Frontal cortex (tissue), 4 donors: ENCODE data around the gene SLPI. TPM values are rescaled to one million over a fixed set of nuclear protein-coding genes. Genes with fewer than 3 reads are reported as not detected.
A peak's percentile ranks its signal among the peaks of the same experiment; 100 is the strongest.

Experiments
- DNase-seq, 2 donors: peaks; one replicate each; pipeline ENCODE4 v3.0.0; 2012; ENCODE audit warnings: low spot score in 2 of 2
- FAIRE-seq: peaks from 2 replicates; lab custom pipeline; 2012; peaks lifted over from hg19 to GRCh38; lab: Jason Lieb, UNC
- total RNA-seq: library from RNA; depleted of rRNA; stranded (reverse); fragments of >200 nt; gene quantifications from one replicate; pipeline ENCODE4 v1.2.3, GENCODE V29; 2014
- donor health status: control.
- donor health status: control.
- donor health status: control.

Gene SLPI
- total RNA-seq = 0.41 TPM

GRCh38 chr20:45254383-45255262, at the start of gene SLPI:
SLPI (minus strand) TSS chr20:45254564; CDS start chr20:45254543, 21 bp downstream.
- DNase-seq (no peak), FAIRE-seq (no peak)

- DNase-seq (no peak), FAIRE-seq (no peak)
Measured at GRCh38 chr20:45303586-45304463, 49.5 kb upstream of the SLPI start.

- DNase-seq (no peak), FAIRE-seq (no peak)
Measured at GRCh38 chr20:45301824-45302271, 47.5 kb upstream of the SLPI start.

DNA sequence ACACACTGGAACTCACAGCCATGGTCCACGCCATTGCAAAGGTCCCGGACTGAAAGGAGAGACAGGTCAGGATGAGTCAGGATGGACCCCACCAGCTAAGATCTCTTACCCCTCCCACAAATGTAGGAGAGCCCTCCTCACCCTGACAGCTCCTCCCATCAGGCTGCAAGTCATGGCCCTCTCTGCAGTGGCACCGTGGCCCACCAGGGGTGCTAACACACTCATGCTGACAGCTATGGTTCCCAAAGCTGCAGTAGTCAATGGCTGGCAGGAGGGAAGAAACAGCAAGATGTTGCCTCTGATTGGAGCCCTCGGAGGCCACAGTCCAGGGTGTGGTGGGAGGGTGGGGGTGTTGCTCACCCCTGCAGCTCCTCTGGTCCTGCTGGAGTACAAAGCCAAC, 46.6 kb upstream of the SLPI start:
- DNase-seq (peak in 1 of 2 donors; percentile 4), FAIRE-seq (no peak)

GRCh38 chr20:45299786-45300185, 45.4 kb upstream of the SLPI start:
- DNase-seq = no peak
- FAIRE-seq = no peak

- no peak for FAIRE-seq
Measured at GRCh38 chr20:45297786-45298497, 43.6 kb upstream of the SLPI start.

GRCh38 chr20:45294659-45295058, 40.3 kb upstream of the SLPI start:
- FAIRE-seq = no peak

More at GRCh38 chr20:45297786-45298497, 43.6 kb upstream of the SLPI start:
- peak in 1 of 2 donors; percentile 6 for DNase-seq

DNA sequence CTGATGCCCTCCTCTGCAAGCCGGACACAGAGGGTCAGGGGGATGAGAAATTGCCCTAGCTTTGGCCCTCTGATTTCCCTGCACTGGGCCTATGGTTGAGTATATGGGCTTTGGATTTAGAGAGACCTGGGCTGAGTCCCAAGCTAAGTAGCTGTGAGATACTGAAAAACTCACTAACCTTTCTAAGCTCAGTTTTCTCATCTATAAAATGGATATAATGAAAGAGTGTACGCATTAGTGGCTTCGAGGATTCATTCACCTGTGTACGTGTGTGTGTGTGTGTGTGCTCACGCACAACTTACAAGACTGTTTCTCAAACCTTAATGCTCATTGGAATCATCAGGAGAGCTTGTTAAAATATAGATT, 39.6 kb upstream of the SLPI start:
- FAIRE-seq (no peak), DNase-seq (no peak)

More at GRCh38 chr20:45294659-45295058, 40.3 kb upstream of the SLPI start:
- DNase-seq = no peak

DNA sequence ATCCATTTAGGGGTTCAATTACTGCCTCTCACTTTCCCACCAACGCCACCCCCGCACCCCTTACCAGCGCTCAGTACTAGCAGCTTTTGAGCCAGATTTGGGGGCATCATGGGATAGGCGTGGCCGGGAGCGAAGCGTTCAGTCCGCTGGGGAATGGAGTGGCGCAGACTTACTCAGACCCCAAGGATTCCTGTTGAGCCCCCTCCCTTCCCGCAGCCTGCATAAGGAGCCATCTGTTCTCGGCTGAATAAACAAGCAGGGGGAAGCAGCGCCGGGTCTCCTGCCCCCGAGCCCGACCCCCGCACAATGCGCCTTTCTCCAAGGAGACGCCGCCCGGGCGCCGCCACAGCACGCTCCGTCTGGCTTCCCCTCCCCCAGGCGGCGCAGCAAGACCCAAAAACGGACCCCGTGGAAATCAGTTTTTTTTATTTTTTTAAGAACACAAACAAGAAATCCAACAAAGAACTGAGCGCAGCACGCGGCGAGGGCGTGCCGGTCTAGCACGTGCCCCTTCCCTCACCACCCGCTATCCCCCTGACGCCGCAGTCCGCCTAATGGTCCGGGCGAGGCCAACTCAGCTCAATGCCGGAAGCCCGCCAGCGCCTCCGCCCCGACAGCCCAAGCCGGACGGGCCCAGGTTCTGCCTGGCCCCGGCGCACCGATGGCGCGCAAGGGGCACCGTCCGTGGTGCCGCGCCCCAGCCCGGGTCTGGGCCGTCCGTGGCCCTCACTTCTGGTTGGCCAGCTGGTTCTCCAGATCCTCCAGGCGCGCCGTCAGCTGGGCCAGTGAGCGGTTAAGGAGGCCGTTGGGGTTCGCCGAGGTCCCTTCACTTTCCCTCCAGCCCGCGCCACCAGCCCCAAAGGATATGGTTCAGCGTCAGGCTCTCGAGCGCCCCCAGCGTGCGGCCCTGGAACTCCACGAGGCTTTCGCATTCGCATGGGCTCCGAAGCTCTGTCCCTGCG, 39.0 kb upstream of the SLPI start:
- DNase-seq (peak; percentile 78 to 82), FAIRE-seq (no peak)

- peak in 1 of 2 donors; percentile 18 for DNase-seq
- no peak for FAIRE-seq
Measured at GRCh38 chr20:45292343-45292742, 38.0 kb upstream of the SLPI start.

DNA sequence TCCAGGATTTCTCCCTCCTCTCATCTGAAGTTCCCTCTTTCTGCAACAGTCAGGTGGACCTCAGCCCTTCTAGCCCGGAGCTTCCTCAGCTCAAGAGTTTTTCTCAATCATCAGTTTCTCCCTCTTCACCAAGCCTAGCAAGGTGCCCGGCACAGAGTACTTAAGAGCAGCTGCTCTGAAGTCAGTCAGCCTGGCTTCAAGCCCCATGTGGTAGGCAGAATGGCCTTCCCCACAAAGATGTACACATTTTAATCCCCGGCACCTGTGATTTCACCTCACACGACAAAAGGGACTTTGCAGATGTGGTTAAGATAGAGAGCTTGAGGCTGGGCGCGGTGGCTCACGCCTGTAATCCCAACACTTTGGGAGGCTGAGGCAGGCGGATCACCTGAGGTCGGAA, 37.2 kb upstream of the SLPI start:
- FAIRE-seq = no peak

DNA sequence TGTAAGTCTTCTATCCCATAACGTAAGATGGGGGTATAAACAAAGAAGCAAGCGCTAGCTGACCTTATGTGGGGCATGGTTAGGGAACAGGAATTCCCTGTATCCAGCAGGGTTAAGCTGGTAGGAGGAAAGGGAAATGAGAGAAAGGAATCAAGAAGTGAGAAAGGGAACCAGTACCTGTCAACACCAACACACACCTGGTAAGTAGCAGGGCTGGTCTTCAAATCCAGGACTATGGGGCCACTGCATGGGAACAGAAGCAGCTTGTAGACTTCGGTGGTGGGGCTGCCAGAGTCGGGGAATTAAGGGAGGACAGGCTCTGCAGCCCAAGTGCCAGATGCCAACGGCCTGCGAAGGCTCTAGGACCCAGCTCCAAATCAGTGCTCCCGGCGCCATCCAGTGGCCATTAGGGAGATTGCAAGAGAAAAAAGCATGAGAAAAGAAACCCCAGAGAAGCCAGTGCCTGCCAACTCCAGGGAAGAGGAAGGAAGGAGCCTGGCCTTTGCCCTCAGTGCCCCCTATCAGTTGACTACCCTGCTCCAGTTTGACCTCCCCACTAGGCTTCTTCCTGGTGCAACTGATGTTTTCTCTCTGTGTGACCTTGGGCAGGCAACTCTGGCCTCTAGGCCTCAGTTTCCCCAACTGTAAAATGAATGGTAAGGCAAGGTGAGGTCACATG, 36.5 kb upstream of the SLPI start:
- FAIRE-seq (no peak), DNase-seq (peak; percentile 64 to 71)

More for the DNA sequence above, 37.2 kb upstream of the SLPI start:
- DNase-seq = peak in 1 of 2 donors; percentile 6

- no peak for DNase-seq
- FAIRE-seq = no peak
Measured at GRCh38 chr20:45289942-45290676, 35.7 kb upstream of the SLPI start.

DNA sequence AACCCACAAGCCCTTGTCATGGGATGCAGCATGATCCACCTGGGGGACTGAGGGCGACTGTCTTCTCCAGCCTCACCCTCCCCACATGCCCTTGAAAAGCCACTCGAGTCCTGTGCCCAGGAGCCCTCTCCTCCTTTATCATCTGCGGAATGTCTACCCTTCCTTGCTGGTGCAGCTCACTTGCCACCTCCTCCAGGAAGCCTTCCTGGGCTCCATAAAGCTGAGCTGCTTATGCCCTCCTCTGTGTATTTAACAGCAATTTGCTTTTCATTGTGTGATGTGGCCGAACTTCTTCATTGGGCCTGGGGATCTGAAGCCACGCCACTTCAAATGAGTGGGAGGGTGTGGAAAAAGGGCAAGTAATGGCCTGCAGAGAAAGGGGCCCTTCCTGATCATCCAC, 34.5 kb upstream of the SLPI start:
- FAIRE-seq (no peak), DNase-seq (no peak)

GRCh38 chr20:45288376-45288775, 34.0 kb upstream of the SLPI start:
- DNase-seq (no peak), FAIRE-seq (no peak)

GRCh38 chr20:45283551-45284057, 29.2 kb upstream of the SLPI start:
- no peak for FAIRE-seq
- no peak for DNase-seq
